Adipocyte (in vitro differentiated cells): ENCODE measurements around the gene MADCAM1.

Source experiments
- DNase-seq: peaks from one replicate; pipeline ENCODE4 v3.0.0-alpha.2; 2015; ENCODE audit warnings: low read depth
- H3K27me3 ChIP-seq: replicated peaks from 2 replicates; pipeline ENCODE4 v1.7.0; 2013; ENCODE audit warnings: mild to moderate bottlenecking, low read length, moderate library complexity; ENCODE audit not compliant: control insufficient read depth, insufficient read depth
- H3K36me3 ChIP-seq: 2 replicates; pipeline ENCODE4 v1.7.0; 2013; ENCODE audit warnings: low read length, mild to moderate bottlenecking, moderate library complexity; ENCODE audit not compliant: control insufficient read depth, insufficient read depth, severe bottlenecking
- H3K4me1 ChIP-seq: 2 replicates; pipeline ENCODE4 v1.7.0; 2013; ENCODE audit warnings: mild to moderate bottlenecking, low read length, moderate library complexity; ENCODE audit not compliant: control insufficient read depth, insufficient read depth
- H3K4me3 ChIP-seq: 2 replicates; pipeline ENCODE4 v1.7.0; 2013; ENCODE audit warnings: mild to moderate bottlenecking, low read length, moderate library complexity
- H3K9ac ChIP-seq: 2 replicates; pipeline ENCODE4 v1.7.0; 2013; ENCODE audit warnings: mild to moderate bottlenecking, low read length, moderate library complexity
- H3K9me3 ChIP-seq: 2 replicates; pipeline ENCODE4 v1.7.0; 2013; ENCODE audit warnings: mild to moderate bottlenecking, low read length, moderate library complexity; ENCODE audit not compliant: control insufficient read depth

Gene MADCAM1

DNA sequence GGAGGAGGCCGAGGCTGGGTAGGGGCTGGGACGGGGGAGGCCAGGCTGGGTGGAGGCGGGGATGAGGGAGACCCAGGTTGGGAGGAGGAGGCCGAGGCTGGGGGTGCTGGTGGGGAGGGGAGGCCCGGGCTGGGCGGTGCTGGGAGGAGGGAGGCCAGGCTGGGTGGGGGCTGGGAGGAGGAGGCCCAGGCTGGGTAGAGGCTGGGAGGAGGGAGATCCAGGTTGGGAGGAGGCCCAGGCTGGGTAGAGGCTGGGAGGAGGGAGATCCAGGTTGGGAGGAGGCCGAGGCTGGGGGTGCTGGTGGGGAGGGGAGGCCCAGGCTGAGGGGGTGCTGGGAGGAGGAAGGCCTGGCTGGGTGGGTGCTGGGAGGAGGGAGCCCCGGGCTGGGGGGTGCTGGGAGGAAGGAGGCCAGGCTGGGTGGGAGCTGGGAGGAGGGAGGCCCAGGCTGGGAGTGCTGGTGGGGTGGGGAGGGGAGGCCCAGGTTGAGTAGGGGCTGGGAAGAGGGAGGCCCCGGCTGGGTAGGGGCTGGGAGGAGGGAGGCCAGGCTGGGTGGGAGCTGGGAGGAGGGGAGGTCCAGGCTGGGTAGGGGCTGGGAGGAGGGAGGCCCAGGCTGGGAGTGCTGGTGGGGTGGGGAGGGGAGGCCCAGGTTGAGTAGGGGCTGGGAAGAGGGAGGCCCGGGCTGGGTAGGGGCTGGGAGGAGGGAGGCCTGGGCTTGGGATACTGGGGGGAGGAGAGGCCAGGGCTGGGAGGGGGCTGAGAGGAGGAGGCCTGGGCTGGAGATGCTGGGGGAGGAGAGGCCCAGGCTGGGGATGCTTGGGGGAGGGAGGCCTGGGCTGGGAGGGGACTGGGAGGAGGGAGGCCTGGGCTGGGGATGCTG lies 21.7 kb downstream of the MADCAM1 start:
- Histone ChIP-seq H3K4me1 (no peaks in the 10 kb centered on the region), H3K9me3 (no peaks in the 10 kb centered on the region), H3K4me3 (no peak overlapping the region), H3K9ac (no peak overlapping the region), H3K36me3 (peaks cover 12% of the 10 kb centered on the region), H3K27me3 (no peaks in the 10 kb centered on the region)
- DNase-seq: peak; percentile 96

- H3K27me3 ChIP-seq: no peaks in the 10 kb centered on the region
- H3K36me3 ChIP-seq: peaks cover 9% of the 10 kb centered on the region
- DNase-seq: no peak
- H3K9me3 ChIP-seq: no peaks in the 10 kb centered on the region
- H3K4me3 ChIP-seq: no peak overlapping the region
- no peaks in the 10 kb centered on the region for H3K4me1 ChIP-seq
- H3K9ac ChIP-seq: no peak overlapping the region
Observed at GRCh38 chr19:518598-519231, 22.4 kb downstream of the MADCAM1 start.

- Histone ChIP-seq H3K36me3 (peaks cover 3% of the 10 kb centered on the region), H3K9ac (no peak overlapping the region), H3K27me3 (no peaks in the 10 kb centered on the region), H3K4me1 (peaks cover 4% of the 10 kb centered on the region), H3K9me3 (no peaks in the 10 kb centered on the region), H3K4me3 (no peak overlapping the region)
- DNase-seq: no peak
Observed at GRCh38 chr19:519449-519865, 23.2 kb downstream of the MADCAM1 start.

- no peak overlapping the region for H3K9ac ChIP-seq
- no peak overlapping the region for H3K4me3 ChIP-seq
- H3K27me3 ChIP-seq: peaks cover 2% of the 10 kb centered on the region
- peaks cover 5% of the 10 kb centered on the region for H3K4me1 ChIP-seq
- H3K36me3 ChIP-seq: peaks cover 3% of the 10 kb centered on the region
- H3K9me3 ChIP-seq: no peaks in the 10 kb centered on the region
- DNase-seq: no peak
Observed at GRCh38 chr19:522726-523125, 26.4 kb downstream of the MADCAM1 start.

DNA sequence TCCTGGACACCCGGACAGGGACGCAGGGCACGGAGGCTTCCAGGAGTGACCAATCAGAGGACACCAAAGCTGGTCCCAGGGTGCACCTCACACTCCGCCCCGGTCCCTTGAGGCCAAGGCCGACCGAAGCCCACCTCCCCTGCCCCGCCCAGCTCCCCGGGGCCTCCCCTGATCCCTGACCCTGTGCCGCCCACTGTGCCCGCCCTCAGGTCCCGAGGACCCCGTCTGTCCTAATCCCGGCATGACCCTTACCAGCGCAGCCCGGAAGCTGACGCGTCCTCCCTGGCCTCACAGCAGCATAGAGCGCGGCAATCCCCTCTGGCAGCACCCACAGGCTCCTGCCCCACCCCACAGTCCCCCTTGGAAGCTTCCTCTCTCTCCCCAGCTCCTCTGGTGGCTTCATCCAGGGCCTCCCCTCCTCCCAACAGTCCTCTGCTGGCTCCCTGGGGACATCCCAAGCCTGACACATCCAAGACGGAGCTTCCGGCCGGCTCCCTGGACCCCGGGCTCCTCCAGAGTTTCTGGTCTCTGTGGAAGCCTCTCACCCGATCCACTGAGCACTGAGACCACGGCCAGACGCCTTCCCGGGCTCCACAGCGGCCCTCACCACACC lies 27.9 kb downstream of the MADCAM1 start:
- Histone ChIP-seq H3K4me1 (peaks cover 5% of the 10 kb centered on the region), H3K9me3 (no peaks in the 10 kb centered on the region), H3K27me3 (peaks cover 2% of the 10 kb centered on the region), H3K9ac (no peak overlapping the region), H3K4me3 (no peak overlapping the region), H3K36me3 (peaks cover 3% of the 10 kb centered on the region)
- no peak for DNase-seq

GRCh38 chr19:525029-525428 lies 28.7 kb downstream of the MADCAM1 start:
- no peak overlapping the region for H3K9ac ChIP-seq
- no peak for DNase-seq
- H3K4me3 ChIP-seq: no peak overlapping the region
- H3K4me1 ChIP-seq: peaks cover 5% of the 10 kb centered on the region
- H3K9me3 ChIP-seq: no peaks in the 10 kb centered on the region
- H3K36me3 ChIP-seq: peaks cover 3% of the 10 kb centered on the region
- H3K27me3 ChIP-seq: peaks cover 2% of the 10 kb centered on the region

GRCh38 chr19:525857-526419 lies 29.7 kb downstream of the MADCAM1 start:
- Histone ChIP-seq H3K9me3 (no peaks in the 10 kb centered on the region), H3K27me3 (peaks cover 2% of the 10 kb centered on the region), H3K4me3 (no peak overlapping the region)

GRCh38 chr19:530134-531008 lies 34.1 kb downstream of the MADCAM1 start:
- no peaks in the 10 kb centered on the region for H3K36me3 ChIP-seq
- H3K4me3 ChIP-seq: peak overlapping the region; percentile 87
- peaks cover 11% of the 10 kb centered on the region for H3K4me1 ChIP-seq
- H3K9me3 ChIP-seq: no peaks in the 10 kb centered on the region
- no peak for DNase-seq
- peak overlapping the region; percentile 98 for H3K9ac ChIP-seq
- H3K27me3 ChIP-seq: peaks cover 2% of the 10 kb centered on the region

More at GRCh38 chr19:525857-526419, 29.7 kb downstream of the MADCAM1 start:
- DNase-seq: no peak
- peaks cover under 1% of the 10 kb centered on the region for H3K36me3 ChIP-seq
- peaks cover 5% of the 10 kb centered on the region for H3K4me1 ChIP-seq
- no peak overlapping the region for H3K9ac ChIP-seq

GRCh38 chr19:531009-531752 lies 34.9 kb downstream of the MADCAM1 start:
- peak; percentile 94 for DNase-seq
- peak overlapping the region; percentile 98 for H3K9ac ChIP-seq
- H3K36me3 ChIP-seq: no peaks in the 10 kb centered on the region
- peaks cover 11% of the 10 kb centered on the region for H3K4me1 ChIP-seq
- no peaks in the 10 kb centered on the region for H3K9me3 ChIP-seq
- peak overlapping the region; percentile 87 for H3K4me3 ChIP-seq
- H3K27me3 ChIP-seq: peaks cover 2% of the 10 kb centered on the region
